Smooth muscle cell of the brain vasculature (primary cell): ENCODE results near the gene HHAT.

Experiments used
- DNase-seq: peaks from one replicate; pipeline ENCODE4 v3.0.0-alpha.2; 2012; ENCODE audit warnings: low read depth, low spot score

The HHAT gene

GRCh38 chr1:210483821-210484220 is 155.1 kb downstream of the HHAT start:
- DNase-seq = no peak

DNA sequence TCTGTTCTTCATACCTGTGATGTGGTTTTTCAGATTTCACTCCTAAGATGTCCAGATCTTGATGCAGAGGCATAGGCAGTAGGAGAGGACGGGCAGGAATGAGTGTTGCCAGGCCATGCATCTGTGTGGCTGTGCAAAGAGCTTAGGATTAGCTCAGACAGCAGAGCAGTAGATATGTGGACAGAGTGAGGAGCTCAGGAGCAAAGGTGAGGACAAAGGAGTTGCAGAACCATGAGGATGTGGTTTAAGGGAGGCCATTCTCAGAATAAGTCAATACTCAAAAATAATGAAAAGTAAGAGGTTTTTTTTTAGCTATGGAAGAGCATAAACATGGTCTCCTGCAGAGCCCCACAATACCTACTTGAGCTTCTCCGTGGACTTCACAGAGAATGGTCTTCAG is 158.3 kb downstream of the HHAT start:
- DNase-seq = no peak

DNA sequence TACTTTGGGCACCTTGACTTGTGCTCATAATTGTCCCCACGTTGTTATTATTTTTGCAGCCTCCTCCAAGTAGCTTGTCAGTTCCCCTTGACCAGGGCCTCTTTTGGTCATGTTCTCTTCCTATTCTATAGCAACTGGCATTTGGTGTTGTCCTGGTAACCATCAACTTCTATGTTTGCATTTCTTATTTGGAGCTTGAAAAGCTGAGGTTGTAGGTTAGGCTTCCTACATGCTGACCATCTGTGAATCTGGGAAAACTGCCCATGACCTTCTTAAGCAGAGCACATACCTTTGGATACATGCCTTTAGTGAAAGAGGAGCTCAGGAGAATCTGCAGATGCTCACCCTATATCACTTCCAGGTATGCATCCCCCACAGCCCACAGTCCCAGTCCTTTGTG is 160.8 kb downstream of the HHAT start:
- no peak for DNase-seq

DNA sequence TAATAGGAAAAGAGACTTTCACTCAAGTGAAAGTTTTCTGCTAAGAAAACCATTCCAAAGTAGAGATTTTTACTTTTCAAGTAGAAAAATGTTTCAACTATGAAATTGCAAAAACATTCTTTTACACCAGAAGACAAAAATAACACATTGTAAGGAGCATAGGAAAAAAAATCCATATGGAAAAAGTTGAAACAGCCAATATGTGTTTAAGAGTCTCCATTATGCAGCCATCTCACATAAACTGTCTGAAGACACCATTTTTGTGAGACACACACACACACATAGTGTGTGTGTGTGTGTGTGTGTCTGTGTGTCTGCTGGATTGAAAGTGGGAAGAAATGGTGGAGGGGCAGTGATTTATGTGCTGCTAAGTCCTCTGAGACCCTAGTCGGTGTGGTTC is 162.1 kb downstream of the HHAT start:
- no peak for DNase-seq

- no peak for DNase-seq
Observed at GRCh38 chr1:210496063-210496462, 167.4 kb downstream of the HHAT start.

GRCh38 chr1:210499956-210500355 is 171.3 kb downstream of the HHAT start:
- no peak for DNase-seq

DNA sequence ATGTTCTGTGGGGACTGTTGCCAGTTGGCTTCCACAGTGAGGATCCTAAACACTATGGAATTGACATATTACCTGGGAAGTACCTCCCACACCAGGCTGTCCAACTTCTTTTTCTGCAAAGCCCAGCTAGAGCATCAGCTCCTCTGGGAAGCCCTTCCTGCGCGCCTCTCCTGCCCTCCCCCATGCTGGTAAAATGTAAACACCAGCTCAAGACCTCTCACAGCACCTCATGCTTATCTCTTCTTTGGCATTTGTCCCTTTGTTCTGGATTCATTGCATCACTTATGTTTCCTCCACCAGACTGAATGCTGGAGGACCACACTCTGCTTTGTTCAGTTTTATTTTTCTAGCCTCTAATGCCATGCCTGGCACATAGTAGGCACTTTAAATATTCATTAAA is 172.1 kb downstream of the HHAT start:
- no peak for DNase-seq

- DNase-seq = no peak
Observed at GRCh38 chr1:210504286-210504685, 175.6 kb downstream of the HHAT start.

DNA sequence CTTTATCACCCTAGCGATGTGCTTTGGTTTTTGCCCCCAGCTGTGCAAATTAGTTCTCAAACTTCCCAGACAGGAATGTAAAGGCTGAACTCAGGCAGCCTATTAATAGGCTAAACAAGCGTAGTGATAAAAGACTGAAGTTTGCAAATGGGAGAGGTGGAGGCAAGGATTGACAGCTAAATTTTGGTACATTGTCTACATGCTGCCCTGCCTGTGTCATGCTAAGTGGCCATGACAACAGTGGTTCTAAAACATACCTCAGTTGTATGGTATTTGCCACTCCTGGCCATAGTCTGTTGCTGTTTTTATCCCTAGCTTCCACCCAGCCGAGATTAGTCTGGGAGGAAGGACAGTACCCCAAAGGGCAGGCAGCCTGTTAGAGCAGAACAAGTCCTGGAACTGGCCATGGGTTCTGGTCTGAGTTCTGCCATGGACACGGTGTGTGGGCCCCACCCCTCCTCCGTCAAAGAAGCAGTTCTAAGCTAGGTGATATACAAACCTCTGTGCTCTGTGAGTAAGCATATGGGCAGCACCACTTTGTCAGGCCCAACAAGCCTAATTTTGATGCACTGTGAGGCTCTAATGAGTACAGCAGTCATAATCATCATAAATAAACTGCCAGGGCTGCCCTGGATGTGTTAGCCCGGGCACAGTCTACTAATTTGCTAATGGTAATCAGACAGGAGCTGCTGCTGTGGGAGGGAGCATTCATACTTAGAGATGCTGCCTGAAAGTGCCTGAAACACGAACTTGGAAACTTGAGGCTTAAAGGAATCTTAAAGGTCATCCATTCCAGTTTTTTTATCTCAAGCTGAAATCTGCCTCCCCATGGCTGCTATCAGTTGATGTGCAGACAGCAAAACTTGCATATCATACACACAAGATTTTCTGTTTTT is 177.1 kb downstream of the HHAT start:
- DNase-seq = no peak

DNA sequence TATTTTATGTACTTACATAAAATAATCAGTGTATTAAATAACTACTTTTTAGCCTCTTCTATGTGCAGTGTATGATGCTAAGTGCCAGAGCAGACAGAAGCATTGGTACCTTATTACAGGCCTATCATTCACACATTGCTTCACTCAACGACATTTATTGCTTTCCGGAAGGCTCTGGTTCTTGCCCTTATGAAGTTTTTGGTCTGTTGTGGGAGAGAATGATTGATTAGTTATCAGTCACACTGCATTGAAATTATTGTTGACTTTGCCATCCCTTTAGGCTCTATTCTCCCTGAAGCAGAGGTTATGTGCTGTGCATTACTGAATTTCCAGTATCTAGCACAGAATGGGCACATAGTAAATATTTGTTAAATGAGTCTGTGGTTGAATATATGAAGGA is 178.0 kb downstream of the HHAT start:
- DNase-seq = no peak

- DNase-seq = no peak
Observed at GRCh38 chr1:210516092-210516656, 187.5 kb downstream of the HHAT start.

DNA sequence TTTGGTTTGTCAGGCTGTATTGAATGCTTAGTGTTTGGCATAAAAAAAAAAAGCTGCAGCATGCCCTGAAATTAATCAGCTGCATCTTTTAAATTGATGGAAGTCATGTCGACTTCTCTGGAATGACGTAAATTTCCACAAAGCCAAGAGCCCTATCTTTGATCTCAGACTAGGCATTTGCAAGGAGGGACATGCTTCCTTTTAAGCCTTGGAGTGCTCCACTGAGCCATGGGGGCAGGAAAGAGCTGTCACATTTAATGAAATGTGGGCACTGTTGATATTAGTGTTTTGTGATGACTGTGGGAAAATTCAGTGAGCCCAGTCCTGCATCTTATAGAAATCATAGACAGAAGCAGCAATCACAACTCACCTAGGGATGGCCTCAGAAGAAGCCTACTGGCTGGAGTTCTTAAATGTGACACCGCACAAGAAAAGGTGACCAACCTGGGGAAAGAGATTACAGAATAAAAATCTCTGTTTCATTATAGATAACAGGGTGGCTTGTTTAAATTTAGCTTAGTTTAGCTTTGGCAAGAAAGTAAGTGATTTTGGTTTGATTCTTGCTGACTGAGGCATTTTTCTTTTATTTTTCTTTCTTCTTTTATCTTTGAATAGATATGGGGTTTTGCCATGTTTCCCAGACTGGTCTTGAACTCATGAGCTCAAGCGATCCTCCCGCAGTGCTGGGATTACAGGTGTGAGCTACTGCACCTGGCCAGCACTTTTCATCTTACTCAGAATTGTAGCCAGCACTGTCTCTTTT is 188.2 kb downstream of the HHAT start:
- DNase-seq = no peak

- no peak for DNase-seq
Observed at GRCh38 chr1:210523830-210524229, 195.1 kb downstream of the HHAT start.

DNA sequence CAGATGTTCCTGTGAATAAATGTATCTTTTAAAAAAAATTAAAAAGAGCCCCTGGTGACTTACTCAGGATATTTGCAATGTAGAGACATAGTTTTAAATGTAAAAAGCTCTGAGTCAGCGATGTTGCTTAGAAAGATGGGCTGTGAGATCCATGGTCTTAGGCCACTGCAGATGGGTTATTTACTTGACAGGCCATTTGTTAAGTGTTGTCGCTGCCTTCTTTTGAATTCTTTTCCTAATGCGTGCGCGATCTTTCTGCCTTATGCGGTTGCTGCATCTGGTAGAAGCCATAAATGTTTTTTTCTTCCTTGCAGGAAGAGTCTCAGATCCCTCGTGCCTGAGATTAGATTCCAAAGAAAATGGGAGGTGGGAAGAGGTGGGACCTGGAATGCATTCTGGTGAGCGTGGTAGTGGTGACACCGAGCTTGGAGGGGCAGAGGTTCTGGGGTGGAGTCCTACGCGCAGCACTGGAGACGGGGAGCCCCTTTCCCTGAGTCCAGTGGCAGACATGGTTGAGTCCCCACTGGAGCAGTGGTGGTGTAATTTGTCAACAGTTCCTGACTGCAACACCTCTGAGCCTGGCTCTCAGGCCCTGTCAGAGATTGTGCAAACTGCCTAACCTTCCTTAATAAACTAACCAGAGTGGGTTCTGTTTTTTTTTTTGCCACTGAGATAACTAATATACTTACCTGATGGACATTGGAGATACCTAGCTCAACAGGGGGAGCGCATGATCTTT is 197.2 kb downstream of the HHAT start:
- no peak for DNase-seq

DNA sequence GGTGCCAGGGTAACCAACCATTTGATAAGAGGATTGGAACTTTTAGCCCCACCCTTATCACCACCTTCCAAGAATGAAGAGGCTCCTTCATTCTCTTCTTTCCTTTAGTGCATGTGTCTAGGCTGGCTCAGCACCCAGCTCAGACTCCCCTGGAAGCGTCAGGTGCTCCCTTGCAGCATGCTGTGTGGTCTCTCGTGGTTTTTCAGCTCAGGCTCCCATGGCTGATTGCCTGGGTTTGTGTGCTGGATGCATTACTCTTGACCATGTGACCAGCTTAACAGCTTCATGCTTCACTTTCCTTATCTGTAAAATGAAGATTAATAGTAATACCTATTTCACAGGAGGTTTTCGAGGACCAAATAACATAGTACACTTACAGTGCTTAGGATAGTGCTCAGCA is 198.4 kb downstream of the HHAT start:
- no peak for DNase-seq

GRCh38 chr1:210531475-210532222 is 202.9 kb downstream of the HHAT start:
- no peak for DNase-seq

DNA sequence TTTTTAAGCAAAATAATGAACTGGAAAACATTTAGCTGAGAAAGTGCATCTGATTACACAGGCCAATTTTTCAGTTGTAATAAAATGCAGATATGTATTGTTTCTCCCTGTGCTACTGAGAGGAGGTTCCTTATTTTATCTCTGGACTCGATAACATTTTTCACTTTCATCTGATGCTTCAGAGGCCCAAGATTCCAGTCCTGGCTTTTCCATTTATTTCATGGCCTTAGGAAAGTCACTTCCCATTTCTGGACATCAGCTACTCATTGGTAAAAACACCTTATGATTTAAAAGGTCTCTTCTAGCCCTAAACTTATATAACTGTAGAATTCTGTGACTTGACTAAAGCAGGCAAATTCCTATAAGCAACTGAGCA is 203.5 kb downstream of the HHAT start:
- DNase-seq = no peak

- no peak for DNase-seq
Observed at GRCh38 chr1:210535761-210536160, 207.1 kb downstream of the HHAT start.

GRCh38 chr1:210536254-210536961 is 207.7 kb downstream of the HHAT start:
- DNase-seq = peak; percentile 15

GRCh38 chr1:210540288-210540687 is 211.6 kb downstream of the HHAT start:
- no peak for DNase-seq
